SKM-1 treated with dmso at 0.1 percent for 144 hours (cell line): ENCODE results near the gene MRPS18A.

Experiments used
- DNase-seq: peaks from one replicate; lab custom pipeline; 2025; ENCODE audit not compliant: unreplicated experiment; lab: John Stamatoyannopoulos, UW

Gene MRPS18A

DNA sequence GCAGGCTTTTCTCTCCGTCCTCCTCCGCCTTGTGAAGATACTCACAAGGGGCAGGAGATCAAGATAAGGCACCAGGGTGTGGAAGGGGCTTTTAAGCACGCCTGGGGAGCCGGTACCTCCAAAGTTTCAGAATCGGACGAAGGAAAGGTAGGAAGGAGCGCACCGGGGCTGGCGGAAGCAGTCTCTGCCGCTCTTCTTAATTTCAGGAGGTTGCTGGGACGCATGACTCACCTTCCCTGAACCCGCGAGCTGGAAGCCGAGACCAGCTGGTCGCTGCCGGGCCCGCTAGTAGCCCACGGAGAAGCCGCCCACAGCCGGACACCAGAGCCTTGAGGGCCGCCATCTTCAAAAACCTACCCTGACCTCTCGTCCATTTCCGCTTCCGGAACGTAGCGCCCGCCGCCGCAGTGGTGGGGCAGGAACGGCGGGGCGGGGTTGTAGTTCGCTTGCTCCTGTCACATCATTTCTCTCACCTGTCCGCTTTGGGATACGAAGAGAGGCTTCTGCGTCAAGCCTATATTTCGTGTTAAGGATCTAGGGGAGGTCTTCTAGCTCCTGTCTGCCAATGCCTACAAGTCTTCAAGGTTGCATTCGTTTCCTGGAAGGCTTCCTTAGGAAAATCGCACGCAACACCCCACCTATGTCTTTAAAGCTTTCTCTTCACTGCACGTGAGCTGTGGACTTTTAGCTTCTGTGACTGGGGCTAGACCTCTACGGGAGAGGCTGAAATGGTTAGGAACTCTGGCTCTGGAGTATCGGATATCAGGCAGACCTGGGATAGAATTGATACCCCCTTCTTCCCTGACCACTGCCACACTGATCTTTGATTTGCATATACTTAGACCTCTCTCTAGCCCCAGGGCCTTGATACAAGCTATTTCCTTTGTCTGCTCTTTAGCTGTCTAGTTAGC lies at the start of gene MRPS18A:
TSS of gene MRPS18A (minus strand) at position 355 of the 911 bp plus-strand sequence. CDS start at position 343, 12 bp downstream.
- peak; percentile 72 for DNase-seq

DNA sequence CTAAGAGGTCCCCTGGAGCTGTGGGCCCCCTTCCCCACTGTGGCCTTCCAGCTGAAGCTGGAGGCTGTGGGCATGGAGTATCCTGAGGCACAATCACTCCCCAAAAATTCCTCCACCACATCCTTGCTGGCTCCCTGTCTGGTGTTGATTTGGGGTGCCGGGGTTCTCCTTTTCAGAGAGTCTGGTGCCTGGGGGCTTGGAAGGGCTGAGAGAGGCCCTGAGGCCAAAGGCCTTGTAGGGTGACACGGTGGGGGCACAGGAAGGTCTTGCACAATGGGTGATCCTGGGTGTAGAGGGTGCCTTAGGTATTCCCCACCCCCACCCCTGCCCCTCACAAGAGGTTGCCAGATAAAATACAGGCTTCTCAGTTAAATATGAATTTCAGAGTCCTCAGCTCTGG lies 49.3 kb upstream of the MRPS18A start:
- no peak for DNase-seq

DNA sequence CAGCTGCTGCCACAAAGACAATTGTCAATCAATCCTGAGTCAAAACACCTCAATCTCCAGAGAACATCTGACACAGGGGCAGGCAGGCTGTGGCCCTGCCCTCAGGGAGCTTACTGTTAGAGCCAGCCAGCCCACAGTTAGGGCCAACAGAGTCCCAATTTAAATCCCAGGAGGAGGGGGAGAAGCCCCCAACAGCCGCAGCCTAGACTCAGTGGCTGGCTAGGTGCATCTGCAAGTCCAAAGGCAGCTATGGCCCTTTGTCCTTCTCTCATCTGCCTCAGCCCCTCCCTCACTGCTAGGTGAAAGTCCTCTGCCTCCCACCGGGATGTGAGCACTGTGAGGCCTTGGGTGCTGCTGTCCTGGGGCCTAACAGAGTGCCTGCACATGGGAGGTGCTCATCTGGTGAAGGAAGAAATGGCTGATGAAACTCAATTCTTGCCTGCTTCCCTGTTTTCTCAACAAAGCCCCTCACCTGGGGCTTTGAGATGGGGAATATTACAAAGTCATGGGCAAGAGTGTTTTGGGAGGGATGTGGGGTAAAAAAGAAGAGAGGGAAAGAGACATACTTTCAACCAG lies 48.7 kb upstream of the MRPS18A start:
- DNase-seq = no peak

DNA sequence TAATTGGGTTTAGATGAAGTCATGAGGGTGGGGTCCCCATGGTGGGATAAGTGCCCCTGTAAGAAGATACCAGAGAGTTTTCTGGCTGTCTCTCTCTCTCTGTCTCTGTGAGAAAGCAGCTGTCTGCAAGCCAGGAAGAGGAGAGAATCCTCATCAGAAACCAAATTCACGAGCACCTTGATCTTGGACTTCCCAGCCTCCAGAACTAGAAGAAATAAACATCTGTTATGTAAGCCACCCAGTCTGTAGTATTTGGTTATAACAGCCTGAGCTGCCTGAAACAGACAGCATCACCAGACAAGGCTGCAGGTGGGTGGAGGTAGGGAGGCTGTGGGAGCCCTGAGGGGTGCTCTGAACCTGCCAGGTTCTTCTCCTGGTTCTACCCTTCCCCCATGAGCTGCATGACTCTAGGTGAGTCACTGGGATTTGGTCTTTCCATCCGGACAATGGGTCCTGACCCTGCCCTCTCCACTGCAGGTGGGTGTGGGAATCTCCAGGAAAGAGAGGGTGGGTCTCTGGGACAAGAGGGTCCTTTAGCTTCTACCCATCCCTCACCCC lies 48.1 kb upstream of the MRPS18A start:
- DNase-seq = no peak

DNA sequence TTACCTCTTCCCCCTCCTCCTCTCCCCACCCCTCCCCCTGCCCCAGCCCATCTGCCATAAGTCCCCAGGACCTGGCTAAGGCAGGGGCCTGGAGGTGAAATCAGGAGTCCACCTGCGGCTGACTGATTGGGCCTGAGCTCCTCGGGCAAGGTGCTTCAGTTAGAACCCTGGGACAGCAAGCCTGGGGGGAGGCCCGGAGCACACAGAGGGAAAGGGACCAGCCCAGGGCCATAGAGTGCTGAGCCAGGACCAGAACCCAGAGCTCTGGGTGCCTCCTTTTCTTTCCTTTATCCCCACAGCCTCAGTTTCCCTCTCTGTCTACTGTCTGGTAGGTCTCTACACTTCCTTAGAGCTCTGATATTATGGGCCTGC lies 46.7 kb upstream of the MRPS18A start:
- DNase-seq = no peak

DNA sequence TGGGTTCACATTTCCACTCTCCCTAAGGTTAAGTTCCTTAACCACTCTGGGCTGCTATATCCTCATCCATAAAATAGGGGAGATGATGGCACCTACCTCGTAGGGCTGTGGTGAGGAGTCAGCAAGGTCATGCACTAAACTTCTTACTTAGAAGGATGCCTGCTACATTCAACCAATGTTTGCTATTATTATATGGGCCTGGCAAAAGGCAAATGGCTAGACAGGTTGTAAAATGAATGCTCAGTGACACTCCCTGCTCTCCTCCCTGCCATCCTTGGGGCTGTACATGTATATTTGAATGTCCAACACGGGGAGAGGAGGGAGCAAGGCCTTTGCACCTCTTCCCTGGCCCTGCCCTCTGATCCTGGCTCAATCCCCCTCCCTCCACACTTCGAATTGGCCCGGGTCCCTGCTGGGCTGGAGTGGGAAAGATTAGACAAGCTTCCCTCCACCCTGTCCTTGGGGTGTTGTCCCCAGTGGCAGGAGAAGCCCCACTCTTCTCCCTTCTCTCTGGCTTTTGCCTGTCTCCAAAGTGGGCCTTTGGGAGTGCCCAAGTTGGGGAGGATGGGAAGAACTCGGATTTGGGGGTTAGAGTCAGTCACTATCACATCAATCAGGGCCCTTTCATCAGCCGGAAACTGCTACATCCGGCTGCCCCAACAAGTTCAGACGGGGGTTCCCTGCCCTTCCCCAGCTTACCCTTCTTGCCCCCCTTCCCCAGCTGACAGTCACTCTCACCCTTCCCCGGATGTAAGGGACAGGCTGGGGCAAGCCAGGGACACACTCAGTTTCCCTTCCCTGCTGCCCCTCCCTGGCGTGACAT lies 46.1 kb upstream of the MRPS18A start:
- no peak for DNase-seq

DNA sequence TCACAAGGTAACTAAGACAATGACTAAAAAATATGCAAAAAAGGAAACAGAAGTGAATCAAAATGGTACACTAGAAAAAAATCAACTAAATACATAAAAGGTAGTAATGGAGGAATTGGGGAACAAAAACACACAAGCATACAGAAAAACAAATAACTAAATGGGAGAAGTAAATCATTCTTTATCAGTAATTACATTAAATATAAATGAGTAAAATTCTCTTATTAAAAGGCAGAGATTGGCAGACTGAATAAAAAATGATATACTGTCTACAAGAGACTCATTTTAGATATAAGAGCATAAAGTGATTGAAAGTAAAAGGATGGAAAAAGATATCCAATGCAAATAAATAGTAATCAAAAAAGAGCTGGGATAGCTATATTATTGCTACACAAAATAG lies 43.0 kb upstream of the MRPS18A start:
- no peak for DNase-seq

DNA sequence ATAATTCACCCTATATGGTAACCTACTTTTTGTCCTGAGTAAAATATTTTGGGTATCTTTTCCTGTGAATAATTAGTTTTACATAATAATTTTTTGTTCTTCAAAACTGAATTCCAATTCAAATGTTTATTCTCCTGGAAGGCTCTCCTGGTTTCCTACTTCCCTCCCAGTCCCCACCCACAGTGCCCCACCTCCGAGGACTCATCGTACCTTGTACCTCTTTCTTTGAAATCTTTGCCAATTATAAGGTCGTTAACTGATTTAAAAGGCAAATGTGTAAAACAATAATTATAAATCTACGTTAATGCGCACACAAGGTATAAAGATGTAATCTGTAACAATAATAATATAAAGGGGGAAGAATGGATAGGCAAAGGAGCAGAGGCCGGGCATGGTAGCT lies 41.9 kb upstream of the MRPS18A start:
- DNase-seq = no peak

DNA sequence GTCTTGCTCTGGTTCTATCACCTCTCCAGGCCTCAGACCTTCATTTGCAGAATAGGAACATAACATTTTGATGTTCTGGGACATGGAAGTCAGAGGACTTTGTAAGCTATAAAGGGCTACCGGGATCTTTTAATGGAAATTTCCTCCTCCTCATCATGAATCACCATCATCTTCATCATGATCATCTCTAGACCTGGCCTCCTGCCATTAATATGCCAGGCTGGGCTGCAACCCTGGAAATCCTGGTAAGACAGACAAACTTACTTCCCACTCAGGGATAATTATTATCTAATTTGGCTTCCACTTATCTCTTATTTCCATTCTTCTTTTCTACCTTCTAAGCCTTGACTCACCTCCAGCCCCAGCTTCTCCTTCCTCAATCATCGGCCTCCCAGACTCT lies 41.0 kb upstream of the MRPS18A start:
- no peak for DNase-seq

DNA sequence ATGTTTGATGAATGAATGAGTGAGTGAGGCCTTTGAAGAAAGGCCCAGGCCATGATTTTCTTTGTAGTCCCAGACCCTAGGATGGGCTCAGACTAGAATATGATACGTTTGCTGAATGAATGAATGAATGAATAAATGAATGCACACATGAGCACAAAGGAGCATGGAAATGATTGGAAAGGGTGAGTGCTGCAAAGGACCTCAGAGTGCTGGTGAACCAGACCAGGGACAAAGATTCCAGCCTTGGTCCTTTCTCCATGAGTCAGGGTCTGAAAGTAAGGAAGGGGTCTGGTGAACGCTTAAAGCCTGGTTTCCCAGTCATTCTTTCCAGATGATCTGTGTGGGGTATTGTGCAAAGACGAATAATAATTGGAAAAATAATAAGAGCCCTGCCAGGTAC lies 40.0 kb upstream of the MRPS18A start:
- no peak for DNase-seq

DNA sequence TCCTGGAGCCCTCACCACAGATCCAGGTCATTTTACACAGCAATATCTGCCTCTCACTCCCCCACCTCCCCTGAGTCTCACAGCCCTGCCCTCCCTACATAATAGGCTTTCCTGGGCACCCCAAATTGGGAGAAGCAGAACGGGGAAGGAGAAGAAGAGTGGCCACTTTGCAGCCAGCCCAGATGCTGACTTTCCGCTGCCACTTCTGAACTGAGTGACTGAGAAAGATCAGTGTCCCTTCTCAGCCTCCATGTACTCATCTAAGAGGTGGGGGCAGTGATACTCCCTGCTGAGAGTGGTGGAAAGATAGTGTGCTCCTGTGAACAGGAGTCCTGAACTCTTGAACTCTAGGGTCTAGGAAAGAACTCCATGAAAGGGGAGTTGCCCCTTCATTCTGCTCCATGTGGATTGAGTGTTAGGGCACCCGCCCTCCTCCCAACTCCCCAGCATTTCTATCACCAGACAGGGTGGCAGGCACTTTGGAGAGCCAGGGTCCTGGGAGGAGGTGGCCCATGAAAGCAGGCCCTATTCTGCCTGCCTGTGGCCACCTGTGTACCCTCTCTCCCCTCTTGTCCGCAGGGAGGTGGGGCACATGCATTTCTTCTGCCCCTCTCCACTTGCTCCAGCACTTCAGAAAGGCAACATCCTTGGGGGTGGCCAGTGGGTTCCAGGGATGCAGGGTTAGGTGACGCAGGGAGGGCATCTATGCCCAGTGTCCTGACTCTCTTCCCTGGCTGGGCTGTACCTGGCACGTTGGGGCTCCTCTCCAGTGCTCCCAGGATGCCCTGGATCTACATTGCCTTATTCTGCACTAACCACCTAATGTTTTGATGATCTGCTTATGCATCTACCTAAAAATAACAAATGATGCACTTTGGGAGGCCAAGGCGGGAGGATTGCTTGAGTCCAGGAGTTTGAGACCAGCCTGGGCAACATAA lies 38.3 kb upstream of the MRPS18A start:
- peak; percentile 17 for DNase-seq

DNA sequence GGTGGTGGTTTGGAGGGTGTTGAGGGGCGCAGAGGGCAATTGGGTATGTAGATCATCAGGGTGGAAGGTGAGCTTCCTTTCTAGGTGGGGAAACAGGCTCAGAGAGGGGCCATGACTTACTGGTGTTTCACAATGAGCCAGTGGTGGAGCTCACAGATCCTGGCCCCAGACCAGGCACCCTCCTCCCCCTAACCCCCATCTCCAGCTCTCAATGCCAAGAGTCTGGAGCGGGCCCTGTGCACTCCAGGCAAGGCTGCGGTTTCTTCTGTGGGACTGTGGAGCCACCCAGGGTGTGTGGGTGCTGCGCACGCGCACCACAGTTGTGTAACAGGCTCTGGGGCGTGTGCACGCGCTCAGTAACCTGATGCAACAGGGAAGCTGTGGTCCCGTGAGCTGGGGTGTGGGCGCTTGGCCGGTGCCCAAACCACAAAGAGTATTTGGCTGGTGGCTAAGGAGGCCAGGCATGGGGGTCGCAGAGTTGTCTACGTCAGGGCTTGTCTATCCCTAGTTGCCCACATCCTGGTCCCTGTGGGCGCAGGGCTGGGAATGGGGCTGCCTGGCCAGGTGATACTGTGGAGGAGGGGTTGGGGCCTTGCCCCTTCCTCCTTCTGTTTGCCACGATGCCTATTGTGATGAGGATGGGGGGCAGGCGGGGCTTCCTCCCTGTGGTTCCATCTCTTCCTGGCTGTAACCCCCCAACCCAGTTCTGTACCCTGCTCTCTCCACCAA lies 37.5 kb upstream of the MRPS18A start:
- DNase-seq = peak; percentile 93

DNA sequence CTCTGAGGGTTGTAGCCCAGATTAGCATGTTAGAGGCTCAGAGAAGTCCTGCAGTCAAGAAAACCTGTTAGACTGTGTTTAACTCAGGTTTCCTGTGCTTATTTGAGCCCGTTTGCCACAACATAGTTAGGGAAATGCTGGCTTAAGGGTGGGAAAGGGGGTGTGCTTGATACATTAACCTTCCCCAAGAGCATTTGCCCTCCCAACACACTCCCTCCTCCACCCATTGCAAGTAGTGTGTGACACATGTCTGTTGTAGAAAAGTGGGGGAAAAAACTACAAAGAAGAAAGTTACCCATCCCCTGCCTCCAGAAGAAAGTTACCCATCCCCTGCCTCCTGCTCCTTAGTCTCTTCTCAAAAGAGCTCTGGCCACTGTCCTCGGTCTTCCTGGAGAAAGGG lies 36.8 kb upstream of the MRPS18A start:
- DNase-seq = no peak

DNA sequence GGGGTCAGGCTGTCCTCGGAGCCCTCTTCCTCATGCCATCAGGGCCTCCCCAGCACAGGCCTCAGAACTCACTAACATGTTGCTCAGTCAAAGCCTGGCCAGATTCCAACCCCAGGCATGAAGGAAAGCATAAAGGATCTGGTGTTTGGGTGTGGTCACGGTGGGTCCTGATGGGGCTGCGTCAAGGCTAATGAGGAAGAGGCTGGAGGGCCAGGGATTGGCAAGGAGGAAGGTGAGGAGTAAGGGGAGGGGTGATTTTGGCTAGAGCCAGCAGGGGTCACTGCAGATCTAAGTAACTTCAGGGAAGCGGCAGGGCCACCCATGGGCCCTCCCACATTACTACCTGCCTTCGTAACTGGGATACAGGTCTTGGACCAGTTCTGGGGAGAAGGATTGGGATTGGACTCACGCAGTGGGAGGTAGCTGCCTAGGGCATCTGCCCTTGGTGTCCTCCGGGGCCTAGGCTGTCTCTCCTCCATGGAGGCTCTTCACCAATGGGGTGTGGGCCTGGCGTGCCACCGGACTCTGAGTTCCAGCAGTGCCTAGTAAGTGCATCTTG lies 36.2 kb upstream of the MRPS18A start:
- peak; percentile 79 for DNase-seq

DNA sequence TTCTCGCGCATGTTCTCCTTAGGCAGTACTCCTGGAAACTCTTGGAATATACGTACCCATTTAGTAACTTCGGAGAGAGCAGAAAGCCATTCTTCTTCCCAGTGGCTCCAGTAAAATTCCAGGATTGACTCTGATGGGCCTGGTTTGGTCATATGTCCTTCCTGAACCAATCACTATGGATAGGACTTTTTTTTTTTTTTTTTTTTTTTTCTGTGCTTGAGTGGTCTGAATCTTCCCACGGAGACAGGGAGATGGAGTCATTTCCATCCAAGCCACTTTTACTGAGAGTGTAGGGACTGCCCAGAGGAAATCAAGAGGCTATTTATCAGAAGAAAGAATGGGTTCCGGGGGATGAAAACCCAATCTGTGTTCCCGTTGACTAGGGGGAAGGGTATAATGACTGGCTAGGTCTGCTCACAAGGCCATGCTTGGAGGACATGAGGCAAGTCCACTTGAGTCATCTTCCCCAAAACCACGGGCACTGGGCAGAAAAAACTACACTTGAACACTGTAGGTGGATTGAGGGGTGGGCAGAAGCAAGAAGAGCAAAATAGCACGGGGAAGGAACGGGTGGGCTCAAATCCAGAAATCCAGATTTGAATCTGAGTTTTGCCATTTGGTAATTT lies 35.4 kb upstream of the MRPS18A start:
- peak; percentile 11 for DNase-seq

DNA sequence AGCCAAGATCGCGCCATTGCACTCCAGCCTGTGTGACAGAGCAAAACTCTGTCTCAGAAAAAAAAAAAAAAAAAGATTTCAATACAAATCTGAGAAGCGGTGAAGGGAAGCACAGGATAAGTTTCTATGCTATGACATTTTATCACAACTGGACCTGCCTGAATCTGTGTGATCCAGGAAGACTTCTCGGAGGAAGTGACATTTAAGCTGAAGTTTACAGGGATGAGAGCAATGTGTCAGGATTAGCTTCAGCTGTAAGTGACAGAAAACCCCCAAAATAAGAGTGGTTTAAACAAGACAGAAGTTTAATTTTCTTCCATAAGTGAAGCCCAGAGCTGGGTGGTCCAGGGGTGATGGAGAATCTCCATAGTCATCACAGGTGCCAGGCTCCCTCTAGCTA lies 33.4 kb upstream of the MRPS18A start:
- no peak for DNase-seq

DNA sequence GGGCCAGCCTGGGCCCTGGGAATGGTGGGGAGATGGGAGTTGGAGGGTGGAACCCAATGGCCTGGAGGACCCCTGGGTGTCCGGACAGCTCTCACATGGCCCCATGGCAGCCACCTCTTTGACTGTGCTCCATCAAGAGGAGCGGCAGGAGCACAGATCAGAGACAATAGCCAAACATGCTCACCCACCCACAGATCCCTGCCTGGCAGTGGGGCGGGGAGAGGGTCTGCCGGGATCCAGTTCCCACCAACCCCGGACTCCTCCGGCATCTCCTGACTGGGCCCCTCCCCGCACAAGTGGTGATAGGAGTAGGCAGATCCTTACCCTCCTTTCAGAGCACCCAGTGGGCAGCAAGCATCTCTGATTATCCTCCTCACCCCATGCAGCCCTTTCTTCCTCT lies 31.9 kb upstream of the MRPS18A start:
- no peak for DNase-seq

DNA sequence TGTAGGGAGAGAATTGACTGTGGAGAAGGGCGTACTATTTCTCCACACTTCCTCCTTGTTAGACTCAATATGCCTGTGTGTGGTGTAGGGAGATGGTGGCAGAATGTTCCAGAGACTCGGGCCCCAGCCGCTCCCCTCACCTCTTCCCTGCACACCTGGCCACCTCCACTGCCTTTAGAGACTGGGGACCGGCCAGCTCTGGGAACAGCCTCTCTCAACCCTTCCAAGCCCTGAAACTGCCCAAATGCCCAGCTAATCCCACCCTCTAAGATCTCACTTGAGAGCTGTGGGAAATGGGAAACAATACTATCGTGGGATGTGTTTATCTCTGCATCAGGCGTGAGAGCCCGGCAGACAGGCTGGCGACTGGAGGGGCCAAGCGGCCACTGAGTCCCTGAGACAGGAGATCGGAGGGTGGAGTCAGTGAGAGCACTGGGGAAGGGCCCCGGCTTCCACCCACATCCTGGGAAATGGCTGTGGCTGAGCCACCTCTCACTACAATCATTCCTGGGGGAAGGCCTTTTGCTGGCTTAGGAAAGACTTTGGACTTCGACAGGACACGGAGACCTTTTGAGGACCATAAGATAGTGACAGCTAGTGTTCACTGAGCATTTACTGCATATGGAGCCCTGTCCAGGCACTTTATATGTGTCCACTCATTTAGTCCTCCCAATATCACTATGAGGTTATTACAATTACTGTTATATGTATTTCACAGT lies 31.0 kb upstream of the MRPS18A start:
- DNase-seq = no peak
